ENCODE results near the gene LATS2.

Gene LATS2

DNA sequence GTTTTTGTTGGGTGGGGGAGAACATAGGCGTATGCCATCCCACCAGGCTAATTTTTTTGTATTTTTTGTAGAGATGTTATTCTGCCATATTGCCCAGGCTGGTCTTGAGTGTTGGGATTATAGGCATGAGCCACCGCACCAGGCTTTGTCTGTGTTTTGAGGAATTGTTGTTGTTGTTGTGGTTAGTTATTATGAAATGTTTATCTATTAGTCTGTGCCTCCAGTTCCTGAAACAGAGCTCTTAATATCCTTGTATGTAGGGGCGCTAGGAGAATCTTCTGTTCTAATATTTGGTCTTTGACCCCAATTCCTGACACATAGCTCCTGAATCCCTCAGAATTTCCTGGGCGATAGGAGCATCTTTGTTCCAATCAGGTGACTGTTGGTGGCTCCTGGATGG lies 5.6 kb upstream of the LATS2 start:
- DNase-seq (ENCODE audit: low read depth): no peak
- H3K4me3 ChIP-seq (ENCODE audit: low read depth, low read length): no peak overlapping the region
- TF ChIP-seq, protein P1, sequence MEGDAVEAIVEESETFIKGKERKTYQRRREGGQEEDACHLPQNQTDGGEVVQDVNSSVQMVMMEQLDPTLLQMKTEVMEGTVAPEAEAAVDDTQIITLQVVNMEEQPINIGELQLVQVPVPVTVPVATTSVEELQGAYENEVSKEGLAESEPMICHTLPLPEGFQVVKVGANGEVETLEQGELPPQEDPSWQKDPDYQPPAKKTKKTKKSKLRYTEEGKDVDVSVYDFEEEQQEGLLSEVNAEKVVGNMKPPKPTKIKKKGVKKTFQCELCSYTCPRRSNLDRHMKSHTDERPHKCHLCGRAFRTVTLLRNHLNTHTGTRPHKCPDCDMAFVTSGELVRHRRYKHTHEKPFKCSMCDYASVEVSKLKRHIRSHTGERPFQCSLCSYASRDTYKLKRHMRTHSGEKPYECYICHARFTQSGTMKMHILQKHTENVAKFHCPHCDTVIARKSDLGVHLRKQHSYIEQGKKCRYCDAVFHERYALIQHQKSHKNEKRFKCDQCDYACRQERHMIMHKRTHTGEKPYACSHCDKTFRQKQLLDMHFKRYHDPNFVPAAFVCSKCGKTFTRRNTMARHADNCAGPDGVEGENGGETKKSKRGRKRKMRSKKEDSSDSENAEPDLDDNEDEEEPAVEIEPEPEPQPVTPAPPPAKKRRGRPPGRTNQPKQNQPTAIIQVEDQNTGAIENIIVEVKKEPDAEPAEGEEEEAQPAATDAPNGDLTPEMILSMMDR (conservative IDR thresholded peaks at IDR 0.05; ENCODE audit: low read depth, low read length): no peak

GRCh38 chr13:21065686-21066085 lies 4.3 kb upstream of the LATS2 start:
- H3K4me3 ChIP-seq (ENCODE audit: low read depth, low read length): no peak overlapping the region
- TF ChIP-seq, protein P1 (conservative IDR thresholded peaks at IDR 0.05; ENCODE audit: low read depth, low read length): no peak
- DNase-seq (ENCODE audit: low read depth): no peak

DNA sequence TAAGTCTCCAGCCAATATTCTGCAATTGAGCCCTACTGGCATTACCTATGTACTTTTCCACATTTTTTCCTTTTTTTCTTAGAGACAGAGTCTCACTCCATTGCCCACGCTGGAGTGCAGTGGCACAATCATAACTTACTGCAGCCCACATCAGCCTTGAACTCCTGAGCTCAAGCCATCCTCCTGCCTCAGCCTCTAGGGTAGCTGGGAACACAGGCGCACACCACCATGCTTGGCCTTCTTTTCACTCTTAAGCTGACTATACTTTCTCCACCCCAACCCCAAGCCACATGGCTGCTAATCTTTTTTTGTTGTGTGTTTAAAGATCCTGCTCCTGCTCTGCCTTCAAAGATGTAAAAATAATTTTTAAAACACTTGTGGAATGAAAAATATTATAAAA lies 1.6 kb upstream of the LATS2 start:
- TF ChIP-seq, protein P1 (conservative IDR thresholded peaks at IDR 0.05; ENCODE audit: low read depth, low read length): no peak
- H3K4me3 ChIP-seq (ENCODE audit: low read depth, low read length): no peak overlapping the region

DNA sequence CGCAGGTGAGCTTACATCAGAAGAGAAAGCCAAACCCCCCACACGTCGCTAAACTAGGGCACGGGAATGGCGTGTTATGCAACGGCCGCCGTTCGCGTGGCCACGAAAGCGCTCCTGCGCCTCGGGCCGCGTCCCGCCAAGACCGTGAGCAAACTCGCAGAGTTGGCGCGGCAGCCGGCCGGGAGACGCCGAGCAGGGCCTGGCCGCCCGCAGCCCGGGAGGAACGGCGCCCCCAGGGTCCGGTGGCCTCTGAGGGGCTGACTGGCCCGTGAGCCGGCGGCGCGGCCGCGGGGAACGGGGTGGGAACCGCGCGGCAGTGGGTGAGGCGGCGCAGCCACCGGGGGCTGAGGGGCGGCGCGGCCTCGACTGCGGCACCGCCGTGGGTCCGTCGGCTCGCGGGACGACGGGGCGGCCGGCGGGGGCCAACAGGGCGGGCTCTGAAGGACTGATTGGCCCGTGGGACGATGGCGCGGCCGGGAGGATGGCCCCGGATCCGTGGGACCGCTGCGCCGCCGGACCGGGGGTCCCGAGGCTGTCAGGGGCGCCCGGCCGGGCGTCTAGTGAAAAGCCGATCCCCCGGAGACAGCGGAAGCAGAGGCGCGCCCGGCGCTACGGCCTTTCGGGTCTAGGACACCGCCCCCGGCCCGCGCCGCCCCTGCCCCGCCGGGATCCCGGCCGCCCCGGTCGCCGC lies 903 bp downstream of the LATS2 start:
- peak; percentile 64 for DNase-seq (ENCODE audit: low read depth)
- peak overlapping the region; percentile 79 for H3K4me3 ChIP-seq (ENCODE audit: low read depth, low read length)
- TF ChIP-seq, protein P1 (conservative IDR thresholded peaks at IDR 0.05; ENCODE audit: low read depth, low read length): no peak

More for the DNA sequence above, 1.6 kb upstream of the LATS2 start:
- DNase-seq (ENCODE audit: low read depth): no peak

DNA sequence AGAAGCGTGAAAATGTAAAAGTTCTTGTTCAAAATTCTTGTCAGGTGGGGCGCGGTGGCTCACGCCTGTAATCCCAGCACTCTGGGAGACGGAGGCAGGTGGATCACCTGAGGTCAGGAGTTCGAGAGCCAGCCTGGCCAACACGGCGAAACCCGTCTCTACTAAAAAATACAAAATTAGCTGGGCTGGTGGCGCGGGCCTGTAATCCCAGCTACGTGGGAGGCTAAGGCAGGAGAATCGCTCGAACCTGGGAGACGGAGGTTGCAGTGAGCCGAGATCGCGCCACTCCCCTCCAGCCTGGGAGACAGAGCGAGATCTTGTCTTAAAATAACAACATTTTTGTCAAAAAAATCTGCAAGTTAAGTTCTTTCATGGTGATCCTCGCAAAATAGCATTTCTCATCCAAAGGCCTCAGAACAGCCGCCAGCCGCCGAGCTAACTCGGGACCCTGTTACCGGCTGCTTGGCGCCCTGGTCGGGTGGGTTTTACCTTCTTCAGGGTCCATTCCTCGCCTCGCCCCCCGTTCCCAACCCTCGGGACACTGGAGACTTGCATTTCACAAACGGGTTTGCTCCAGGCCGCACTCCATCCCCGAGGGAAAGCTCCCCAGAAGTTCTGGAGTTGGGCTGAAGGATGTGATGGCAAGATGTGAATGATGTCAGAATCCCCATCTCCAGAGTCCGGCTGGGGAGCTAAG lies 1.6 kb downstream of the LATS2 start:
- TF ChIP-seq, protein P1 (conservative IDR thresholded peaks at IDR 0.05; ENCODE audit: low read depth, low read length): no peak
- H3K4me3 ChIP-seq (ENCODE audit: low read depth, low read length): peak overlapping the region; percentile 79
- no peak for DNase-seq (ENCODE audit: low read depth)

DNA sequence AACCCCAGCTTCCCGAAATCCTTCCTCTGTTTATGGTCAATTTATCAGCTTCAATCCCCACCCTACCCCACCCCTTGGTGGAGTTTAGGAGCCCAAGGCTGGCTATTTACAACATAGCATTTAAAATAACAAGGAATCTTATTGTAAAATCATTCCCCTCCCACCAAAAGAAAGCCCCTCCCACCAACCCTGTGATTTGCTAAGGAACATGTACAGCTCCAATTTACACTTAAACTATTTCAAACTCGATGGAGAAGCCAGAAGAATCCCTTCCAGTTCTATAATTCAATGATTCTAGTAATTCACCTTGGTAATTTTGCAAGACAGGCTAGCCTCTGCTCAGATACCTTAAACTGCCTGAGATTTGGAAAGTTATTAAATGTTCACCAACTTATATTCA lies 3.0 kb downstream of the LATS2 start:
- peak; percentile 67 for DNase-seq (ENCODE audit: low read depth)
- TF ChIP-seq, protein P1 (conservative IDR thresholded peaks at IDR 0.05; ENCODE audit: low read depth, low read length): no peak
- no peak overlapping the region for H3K4me3 ChIP-seq (ENCODE audit: low read depth, low read length)
